Stomach (tissue), 9 donors: ENCODE measurements around the gene UMAD1. TPM values are rescaled to one million over a fixed set of nuclear protein-coding genes. Genes with fewer than 3 reads are reported as not detected.

Experiments
- DNase-seq, 2 donors: peaks; one replicate each; pipeline versions ENCODE4 v3.0.0 to v3.0.0-alpha.2; 2013 to 2019
- H3K27ac ChIP-seq, 5 donors: fragments of 200-600 bp in 4 of 5; sonication (generic) in 4 of 5; one replicate each; pipeline ENCODE4 v1.5.1; 2013 to 2019; ENCODE audit warnings: mild to moderate bottlenecking in 1 of 5, moderate library complexity in 1 of 5
- H3K27me3 ChIP-seq, 3 donors: fragments of 200-600 bp; sonication (generic); one replicate each; pipeline ENCODE4 v1.5.1; 2017 to 2019; ENCODE audit warnings: mixed run types in 1 of 3
- H3K36me3 ChIP-seq, 4 donors: fragments of 200-600 bp; sonication (generic); 1 replicate in 3 of 4; 2 replicates in 1 of 4; pipeline ENCODE4 v1.5.1; 2016 to 2019
- H3K4me1 ChIP-seq, 4 donors: fragments of 200-600 bp; sonication (generic); one replicate each; pipeline ENCODE4 v1.5.1; 2016 to 2019
- H3K4me3 ChIP-seq, 4 donors: fragments of 200-600 bp; sonication (generic) in 3 of 4; one replicate each; pipeline ENCODE4 v1.5.1; 2016 to 2019; ENCODE audit warnings: mild to moderate bottlenecking in 1 of 4
- H3K9me3 ChIP-seq, 4 donors: fragments of 200-600 bp; sonication (generic); one replicate each; pipeline ENCODE4 v1.5.1; 2016 to 2019
- CTCF ChIP-seq, 7 experiments: fragments of 450-650 bp in 4 of 7; fragments of 200-600 bp in 3 of 7; sonication (generic) in 3 of 7; IDR thresholded peaks; one replicate each; pipeline ENCODE4 v1.5.1; 2016 to 2019; ENCODE audit warnings: antibody characterized with exemption in 7 of 7, control low read depth in 2 of 7, mild to moderate bottlenecking in 1 of 7
- EP300 ChIP-seq: sonication (generic); formaldehyde crosslinking; IDR thresholded peaks from one replicate; pipeline ENCODE4 v1.6.1; 2017; ENCODE audit warnings: antibody characterized with exemption
- POLR2A ChIP-seq, 4 donors: fragments of 450-650 bp; IDR thresholded peaks; one replicate each; pipeline ENCODE4 v1.6.1; 2016; ENCODE audit warnings: antibody characterized with exemption in 4 of 4, control low read depth in 2 of 4, mild to moderate bottlenecking in 1 of 4, moderate library complexity in 1 of 4
- POLR2AphosphoS5 ChIP-seq, 3 donors: sonication (generic); formaldehyde crosslinking; IDR thresholded peaks; one replicate each; pipeline ENCODE4 v1.6.1; 2016; ENCODE audit warnings: antibody characterized with exemption in 3 of 3
- WGBS, 5 donors: extraction: QIAGEN DNeasy Blood & Tissue Kit in 3 of 5; methylation state at CpG; one replicate each; pipeline versions ENCODE4 v1.1.5 to v1.1.7; 2013 to 2018; 5-methylcytosine and 5-hydroxymethylcytosine counted together
- intact Hi-C: fragments of 100-400 bp; cut with DNase I; formaldehyde crosslinking; loops from one replicate; pipeline ENCODE4 v1.15.1; 2023; ENCODE audit warnings: low total_unique reads
- polyA plus RNA-seq, 3 donors: library from polyadenylated mRNA; stranded (reverse); fragments of 200-250 nt; gene quantifications; one replicate each; pipeline ENCODE4 v1.2.3, GENCODE V29; 2013
- total RNA-seq, 5 donors: library from RNA; depleted of rRNA; stranded (reverse); fragments of >200 nt; gene quantifications; one replicate each; pipeline versions ENCODE4 v1.1.0 to v1.2.3, GENCODE V29; 2014 to 2016
- donor health status: healthy with polysubstance abuse.
- donor health status: Bipolar disorder and iron deficiency.
- donor health status: healthy.

The UMAD1 gene
- total and polyA plus RNA-seq, 8 donors = 7.8 to 175 (median 30.1) TPM

- intact Hi-C loops = no loop called here
- Histone ChIP-seq H3K4me1 (peaks cover 0 to 18% (median 5%) of the 10 kb centered on the region in 4 donors), H3K9me3 (no peaks in the 10 kb centered on the region), H3K27ac (no peak overlapping the region), H3K36me3 (peaks cover 0 to 10% (median 0%) of the 10 kb centered on the region in 4 donors), H3K4me3 (no peak overlapping the region), H3K27me3 (no peaks in the 10 kb centered on the region)
- WGBS, 5 donors = 92 to 98% (median 95%) methylated on average over 3 of the region's 3 CpGs
- TF ChIP-seq CTCF (IDR thresholded peaks at IDR 0.05) (no peak), POLR2AphosphoS5 (IDR thresholded peaks at IDR 0.05) (no peak), EP300 (no peak), POLR2A (IDR thresholded peaks at IDR 0.05) (no peak)
- no peak for DNase-seq
Observed at GRCh38 chr7:7869651-7870050, 229.1 kb downstream of the UMAD1 start.

- intact Hi-C loops = no loop called here
- TF ChIP-seq POLR2AphosphoS5 (IDR thresholded peaks at IDR 0.05) (no peak), POLR2A (IDR thresholded peaks at IDR 0.05) (no peak), CTCF (IDR thresholded peaks at IDR 0.05) (no peak), EP300 (no peak)
- Histone ChIP-seq H3K9me3 (no peaks in the 10 kb centered on the region), H3K4me3 (no peak overlapping the region), H3K27ac (no peak overlapping the region), H3K4me1 (peaks cover 0 to 18% (median 5%) of the 10 kb centered on the region in 4 donors), H3K36me3 (peaks cover 0 to 11% (median 0%) of the 10 kb centered on the region in 4 donors), H3K27me3 (no peaks in the 10 kb centered on the region)
- no peak for DNase-seq
- 91 to 100% (median 97%) methylated on average over 1 of the region's 1 CpG for WGBS, 5 donors
Observed at GRCh38 chr7:7870555-7870954, 230.0 kb downstream of the UMAD1 start.

DNA sequence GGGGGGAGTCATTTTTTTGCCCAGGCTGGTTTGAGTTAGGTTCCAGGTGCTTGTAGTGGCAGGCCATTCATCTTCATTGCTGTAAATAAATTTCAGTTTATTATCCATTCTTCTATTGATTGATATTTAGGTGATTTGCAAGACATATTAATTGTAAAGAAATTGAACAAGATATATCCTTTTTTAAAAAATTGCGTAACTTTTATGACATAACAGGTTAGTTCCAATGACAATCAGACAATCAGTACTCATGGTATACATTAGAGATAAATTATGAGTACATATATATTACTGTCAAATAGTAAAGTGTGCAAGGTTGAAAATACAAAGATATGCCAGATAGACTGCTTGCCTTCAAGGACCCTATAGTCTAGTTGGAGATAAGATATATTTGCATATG lies 235.9 kb downstream of the UMAD1 start:
- Histone ChIP-seq H3K27me3 (no peaks in the 10 kb centered on the region), H3K4me3 (no peak overlapping the region), H3K4me1 (no peaks in the 10 kb centered on the region), H3K36me3 (peaks cover 0 to 11% (median 1%) of the 10 kb centered on the region in 4 donors), H3K9me3 (no peaks in the 10 kb centered on the region), H3K27ac (no peak overlapping the region)
- DNase-seq = no peak
- TF ChIP-seq POLR2AphosphoS5 (IDR thresholded peaks at IDR 0.05) (no peak), CTCF (IDR thresholded peaks at IDR 0.05) (no peak), EP300 (no peak), POLR2A (IDR thresholded peaks at IDR 0.05) (no peak)
- WGBS, 5 donors = 95 to 100% (median 97%) methylated on average over 1 of the region's 1 CpG
- intact Hi-C loops = no loop called here

- intact Hi-C loops = no loop called here
- no peak for DNase-seq
- Histone ChIP-seq H3K36me3 (peaks cover 0 to 4% (median 0%) of the 10 kb centered on the region in 4 donors), H3K27ac (no peak overlapping the region), H3K9me3 (no peaks in the 10 kb centered on the region), H3K4me3 (no peak overlapping the region), H3K27me3 (no peaks in the 10 kb centered on the region), H3K4me1 (no peaks in the 10 kb centered on the region)
- TF ChIP-seq EP300 (no peak), POLR2AphosphoS5 (IDR thresholded peaks at IDR 0.05) (no peak), CTCF (IDR thresholded peaks at IDR 0.05) (no peak), POLR2A (IDR thresholded peaks at IDR 0.05) (no peak)
- WGBS, 5 donors = 87 to 97% (median 95%) methylated on average over 6 of the region's 6 CpGs
Observed at GRCh38 chr7:7881581-7881980, 241.0 kb downstream of the UMAD1 start.
